NCI-H1105 (cell line): Measurements from ENCODE around the gene CPXM2.
A peak's percentile ranks its signal among the peaks of the same experiment; 100 is the strongest.

Experiments
- DNase-seq: peaks from one replicate; lab custom pipeline; 2025; lab: John Stamatoyannopoulos, UW

The CPXM2 gene

DNA sequence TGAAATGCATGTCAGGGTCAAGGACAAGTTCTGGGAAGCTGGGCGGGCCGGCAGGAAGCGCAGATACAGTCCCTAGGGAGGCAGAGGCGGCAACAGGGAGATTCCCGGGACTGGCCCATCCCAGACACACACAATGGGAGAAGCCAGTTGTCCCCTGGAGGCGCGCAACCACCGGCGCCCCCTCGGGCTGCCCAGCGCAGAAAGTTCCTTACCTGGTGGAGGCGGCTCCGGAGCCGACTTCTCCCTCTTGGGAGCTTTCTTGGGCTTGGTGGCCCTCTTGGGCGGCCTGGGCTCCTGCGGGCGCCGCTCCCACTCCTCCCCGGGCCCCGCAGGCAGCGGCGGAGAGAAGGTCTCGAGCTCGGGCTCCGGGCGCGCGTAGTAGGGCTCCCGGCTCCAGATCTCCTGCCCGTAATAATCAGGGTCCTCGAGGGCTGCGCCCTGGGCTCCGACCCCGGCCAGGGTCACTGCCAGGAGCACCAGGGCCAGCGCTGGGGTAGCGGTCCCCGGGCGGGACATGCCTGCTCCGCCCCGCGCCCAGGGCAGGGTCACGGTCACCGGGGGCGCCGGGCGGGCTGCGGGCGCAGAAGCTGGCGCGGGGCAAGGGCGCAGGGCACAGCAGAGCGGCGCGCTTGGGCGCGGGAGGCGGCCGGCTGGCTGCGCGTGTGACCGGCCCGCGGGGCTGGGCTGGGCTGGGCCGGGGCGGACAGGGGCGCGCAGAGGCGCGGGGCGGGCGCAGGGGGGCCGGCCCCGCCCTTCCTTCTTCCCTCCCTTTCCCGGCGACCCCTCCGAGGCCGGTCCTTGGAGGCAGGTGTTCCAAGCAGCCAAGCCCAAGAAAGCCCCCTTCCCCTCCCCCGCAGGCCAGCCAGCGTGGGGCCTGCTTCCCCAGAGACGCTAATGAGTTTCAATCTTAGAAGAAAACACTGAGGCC lies at the start of gene CPXM2:
TSS of gene CPXM2 (minus strand) at position 664 of the 928 bp plus-strand sequence. CDS start at position 516, 148 bp downstream.
- no peak for DNase-seq

DNA sequence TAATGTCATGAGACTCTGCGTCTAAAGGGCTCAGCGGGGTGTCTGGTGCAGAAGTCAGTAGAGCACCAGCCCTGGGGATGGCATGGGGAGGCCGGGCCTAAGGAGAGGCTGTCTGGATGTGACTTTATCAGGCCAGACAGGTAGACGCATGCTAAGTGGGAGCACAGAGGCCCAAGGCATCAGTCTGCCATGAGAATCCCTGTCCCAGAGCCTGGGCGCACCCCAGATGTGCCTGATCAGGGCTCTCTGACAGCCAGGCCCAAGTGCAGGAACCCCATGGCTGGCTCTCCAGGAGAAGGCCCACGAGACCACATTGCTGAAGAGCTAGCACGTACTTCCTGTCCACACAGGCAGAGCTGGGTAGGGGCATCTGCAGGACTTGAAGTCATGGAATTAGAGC lies 48.0 kb upstream of the CPXM2 start:
- no peak for DNase-seq

DNA sequence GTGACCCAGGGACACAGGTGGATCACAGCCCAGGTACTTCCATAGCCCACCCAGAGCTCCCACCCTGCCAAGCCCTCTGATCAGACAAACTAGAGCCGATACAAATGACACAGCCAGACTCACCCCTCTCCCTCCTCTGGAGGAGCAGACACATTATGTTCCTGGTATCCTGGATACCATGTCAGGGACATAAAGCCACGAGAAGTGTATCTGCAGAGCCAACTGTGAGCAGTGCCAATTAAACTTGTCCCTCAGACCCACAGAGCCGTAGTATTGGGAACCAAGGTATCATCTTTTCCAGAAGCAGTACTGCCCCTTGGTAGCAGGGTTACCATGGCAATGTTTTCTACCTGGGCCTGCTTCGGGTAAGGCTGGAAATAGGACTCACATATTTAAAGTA lies 47.3 kb upstream of the CPXM2 start:
- no peak for DNase-seq

DNA sequence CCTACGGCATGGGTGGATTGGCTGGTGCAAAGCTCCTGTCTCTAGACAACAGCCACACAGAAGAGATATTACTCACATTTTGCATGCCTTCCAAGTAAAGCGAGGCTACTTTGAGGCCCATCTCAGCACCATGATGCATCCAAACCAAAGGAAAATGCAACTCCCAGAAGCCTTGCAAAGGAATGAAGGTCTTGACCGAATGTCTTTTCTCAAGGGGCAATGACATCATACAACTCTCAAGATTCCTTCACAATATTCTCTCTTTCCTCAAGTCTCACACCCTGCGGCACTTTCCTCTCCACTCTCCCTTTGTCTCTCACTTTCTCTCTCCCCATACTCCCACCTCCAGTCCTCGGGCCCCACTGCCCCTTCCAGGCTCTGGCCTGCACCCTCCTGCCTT lies 44.8 kb upstream of the CPXM2 start:
- no peak for DNase-seq

DNA sequence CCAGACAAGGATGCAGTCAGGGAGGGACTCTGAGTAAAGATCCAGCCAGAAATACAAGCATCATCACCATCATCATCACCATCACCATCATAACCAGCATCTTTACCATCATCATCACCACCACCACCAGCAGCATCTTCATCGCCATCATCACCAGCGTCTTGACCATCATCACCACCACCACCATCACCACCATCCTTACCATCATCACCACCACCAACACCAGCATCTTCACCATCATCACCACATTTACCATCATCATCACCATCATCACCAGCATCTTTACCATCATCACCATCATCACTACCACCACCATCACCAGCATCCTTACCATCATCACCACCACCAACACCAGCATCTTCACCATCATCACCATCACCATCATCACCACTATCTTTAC lies 44.1 kb upstream of the CPXM2 start:
- DNase-seq, result no peak

DNA sequence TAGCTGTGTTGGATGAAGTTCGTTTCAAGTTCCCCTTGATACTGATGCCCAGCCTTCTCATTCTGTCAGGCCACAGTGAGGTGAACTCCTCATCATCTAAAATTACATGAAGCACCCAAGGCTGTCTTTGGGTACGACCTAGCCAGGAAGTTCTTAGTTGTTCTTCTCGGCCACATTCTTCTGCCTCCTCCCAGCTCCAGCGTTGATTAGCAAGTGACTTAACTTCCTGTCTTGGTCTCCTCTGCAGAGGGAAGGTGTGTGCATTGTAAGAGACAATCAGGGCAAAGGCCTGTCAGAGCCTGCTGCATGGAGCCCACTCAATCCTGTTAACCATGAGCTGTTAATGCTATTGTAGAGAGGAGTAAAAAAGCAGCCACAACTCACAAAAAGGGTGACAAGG lies 43.2 kb upstream of the CPXM2 start:
- DNase-seq, result no peak

DNA sequence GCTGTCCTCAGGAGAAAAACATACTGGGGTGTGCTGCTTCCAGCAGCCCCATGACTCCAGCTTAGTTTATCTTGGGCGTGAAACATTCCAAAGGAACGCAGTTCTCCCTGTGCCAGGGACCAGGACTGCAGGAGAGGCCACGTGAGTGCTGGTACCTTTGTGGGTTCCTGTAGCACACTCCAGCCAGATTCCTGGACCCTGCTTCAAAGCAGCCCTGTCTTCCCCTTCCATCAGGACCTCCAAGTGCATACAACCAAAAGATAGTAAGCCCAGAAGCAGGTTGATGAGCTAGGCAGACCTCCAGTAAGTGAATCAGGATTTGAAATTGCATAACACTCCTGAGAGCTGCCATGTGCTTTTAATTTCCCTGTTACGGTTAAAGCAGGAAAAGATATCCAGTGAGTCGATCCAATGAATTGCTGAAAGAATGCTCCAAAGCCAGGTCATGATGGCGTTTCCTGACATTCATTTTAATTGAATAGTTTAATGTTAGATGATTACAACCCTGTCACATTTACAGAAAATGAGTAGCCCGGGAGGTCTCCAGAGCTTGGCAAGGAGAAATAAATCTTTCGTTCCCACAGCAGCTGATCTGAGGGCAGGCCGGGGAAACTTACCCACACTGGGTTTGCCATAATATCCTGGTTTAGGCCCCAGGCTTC lies 38.9 kb upstream of the CPXM2 start:
- no peak for DNase-seq

DNA sequence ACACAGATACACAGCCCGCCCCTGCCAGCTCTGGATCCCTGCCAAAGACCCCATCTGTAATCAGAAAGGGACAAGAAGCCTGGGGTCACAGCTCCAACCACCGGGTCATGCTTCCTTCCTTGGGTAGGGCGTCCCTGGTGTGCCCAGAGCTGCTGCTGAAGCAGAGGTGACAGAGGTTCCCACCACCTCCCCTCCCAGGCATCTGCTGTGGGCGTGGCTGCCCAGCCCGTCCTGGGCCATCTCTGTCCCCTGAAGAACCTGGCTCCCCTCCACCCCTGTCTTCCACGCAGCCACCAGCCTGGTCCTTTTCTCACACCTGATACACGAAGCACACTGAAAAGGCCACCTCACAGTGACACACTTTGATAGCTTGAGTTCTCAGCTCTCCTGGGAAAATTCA lies 38.2 kb upstream of the CPXM2 start:
- DNase-seq, result no peak

DNA sequence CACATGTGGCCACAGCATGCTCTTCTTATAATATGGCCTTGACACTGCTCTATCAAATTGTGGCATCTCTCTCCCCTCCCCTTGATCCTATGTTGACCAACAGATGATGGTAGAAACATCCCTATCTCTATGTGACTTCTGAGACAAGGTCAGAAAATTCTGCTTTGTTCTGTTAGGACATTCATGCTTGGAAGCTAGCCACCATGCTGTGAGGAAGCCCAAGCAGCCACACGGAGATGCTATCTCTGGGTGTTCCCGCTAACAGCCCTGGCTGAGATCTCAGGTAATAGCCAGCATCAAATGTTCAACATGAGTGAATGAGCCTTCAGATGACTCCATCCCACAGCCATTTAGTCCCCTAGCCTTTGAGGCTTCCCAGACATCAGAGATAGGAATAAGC lies 36.8 kb upstream of the CPXM2 start:
- no peak for DNase-seq

DNA sequence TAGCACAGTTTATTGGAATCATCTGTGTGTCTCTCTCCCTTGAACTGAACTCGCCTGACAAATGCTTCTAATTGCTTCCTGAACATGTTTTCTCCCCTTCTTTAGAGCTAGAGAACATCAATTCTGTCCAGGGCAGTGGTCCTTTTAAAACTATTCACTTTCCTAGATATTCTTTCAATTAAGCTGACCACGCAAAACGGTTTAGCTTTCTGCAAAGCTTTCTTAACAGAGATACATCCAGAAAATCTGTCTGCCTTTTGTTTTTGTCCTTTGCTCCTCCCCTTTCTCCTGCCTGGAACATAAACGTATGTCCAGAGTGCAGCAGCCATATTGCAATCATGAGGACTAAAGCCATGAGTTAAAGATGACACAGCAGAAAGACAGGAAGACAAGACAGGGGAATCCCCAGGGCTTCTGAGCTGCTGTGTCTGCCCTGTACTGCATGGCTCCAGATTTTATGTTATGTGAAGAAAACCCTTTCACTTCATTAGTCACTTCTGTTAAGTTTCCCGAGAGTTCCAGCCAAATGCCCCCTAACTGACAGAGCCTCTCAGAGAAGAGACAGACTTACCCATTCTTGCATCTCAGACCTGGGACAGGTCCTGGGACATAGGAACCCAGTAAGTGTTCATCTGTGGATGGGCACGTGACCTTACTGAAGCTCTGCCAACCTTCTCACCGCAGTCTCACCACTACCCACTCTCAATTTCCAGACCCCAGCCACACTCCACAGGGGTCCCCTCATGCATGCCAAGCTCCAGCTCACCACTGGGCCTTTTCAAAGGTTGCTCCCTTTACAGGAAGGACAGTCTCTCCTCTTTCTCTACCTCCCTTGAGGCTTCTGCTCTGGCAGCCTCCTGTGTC lies 35.0 kb upstream of the CPXM2 start:
- no peak for DNase-seq

DNA sequence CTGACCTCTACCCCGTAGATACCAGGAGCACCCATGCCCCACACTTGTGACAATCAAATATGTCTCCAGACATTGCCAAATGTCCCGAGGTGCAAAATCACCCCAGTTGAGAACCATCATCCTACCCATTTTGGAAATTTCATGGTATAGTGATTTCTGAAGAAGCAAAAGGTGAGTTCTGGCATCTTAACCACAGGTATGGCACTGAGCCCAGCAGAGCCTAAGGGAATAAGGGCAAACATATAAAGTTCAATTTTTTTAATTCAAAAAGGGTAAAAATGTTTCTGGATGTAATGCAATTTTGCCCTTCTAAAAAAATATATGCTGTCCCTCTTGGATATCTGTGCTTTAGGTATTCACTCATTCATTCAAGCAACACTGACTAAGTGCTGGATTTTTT lies 30.5 kb upstream of the CPXM2 start:
- DNase-seq, result no peak

DNA sequence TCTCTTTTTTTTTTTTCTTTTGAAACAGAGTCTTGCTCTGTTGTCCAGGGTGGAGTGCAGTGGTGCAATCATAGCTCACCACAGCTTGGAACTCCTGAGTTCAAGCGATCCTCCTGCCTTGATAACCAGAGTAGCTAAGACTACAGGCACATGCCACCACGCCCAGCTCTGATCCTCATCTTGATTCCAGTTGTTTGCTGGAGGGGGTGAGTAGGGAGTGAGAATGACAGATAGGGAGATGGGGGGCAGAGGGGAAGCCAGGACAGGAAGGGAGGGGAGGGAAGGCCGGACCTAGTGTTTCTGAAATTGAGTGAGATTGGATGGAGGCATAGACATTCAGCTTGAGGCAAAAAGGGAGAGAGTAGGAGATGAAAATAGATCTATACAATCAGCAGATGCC lies 25.2 kb upstream of the CPXM2 start:
- no peak for DNase-seq

DNA sequence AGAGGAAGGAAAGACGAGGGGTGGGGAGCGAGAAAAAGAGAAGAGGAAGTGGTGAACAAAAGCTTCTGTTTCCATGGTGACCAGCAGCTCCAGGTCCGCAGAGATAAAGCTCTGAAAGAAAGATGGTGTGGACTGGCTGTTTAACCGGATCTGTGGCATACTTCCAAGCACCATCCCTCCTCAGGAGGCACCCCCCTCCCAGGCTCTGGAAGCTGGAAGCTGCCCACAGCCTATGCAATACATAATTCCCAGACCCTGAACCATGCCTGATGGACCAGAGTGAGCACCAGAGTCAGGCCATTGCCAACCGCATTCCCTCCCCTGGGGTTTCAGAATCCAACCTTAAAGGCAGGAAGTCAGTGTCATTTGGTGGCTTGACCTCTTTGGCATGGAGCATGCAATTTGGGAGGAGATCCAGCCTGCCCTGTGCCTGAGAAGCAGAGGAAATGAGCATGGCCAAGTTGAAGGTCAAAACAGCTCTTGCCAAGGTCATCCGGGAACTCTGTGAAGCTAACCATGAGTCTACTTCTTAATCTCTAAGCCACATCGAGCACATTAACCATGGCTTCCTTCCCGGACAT lies 22.2 kb upstream of the CPXM2 start:
- no peak for DNase-seq

DNA sequence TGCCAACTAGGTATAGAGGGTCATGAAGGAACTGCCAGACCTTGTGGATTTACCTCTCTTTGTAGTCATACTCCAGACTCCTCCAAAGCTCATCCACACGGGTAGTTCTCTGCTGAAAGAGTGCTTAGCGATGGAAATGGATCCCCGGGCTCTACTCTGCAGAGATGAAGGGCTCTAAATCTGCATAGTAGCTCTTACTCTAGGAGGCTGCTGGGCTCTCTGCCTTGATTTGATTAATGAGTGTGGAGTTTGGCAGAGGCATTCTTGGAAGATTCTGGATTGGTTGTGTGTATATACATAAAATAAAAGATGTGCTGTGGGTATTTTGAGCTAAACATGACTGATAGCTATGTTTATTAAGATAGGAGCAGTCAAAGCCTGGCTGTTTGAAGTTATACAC lies 21.3 kb upstream of the CPXM2 start:
- DNase-seq, result no peak

DNA sequence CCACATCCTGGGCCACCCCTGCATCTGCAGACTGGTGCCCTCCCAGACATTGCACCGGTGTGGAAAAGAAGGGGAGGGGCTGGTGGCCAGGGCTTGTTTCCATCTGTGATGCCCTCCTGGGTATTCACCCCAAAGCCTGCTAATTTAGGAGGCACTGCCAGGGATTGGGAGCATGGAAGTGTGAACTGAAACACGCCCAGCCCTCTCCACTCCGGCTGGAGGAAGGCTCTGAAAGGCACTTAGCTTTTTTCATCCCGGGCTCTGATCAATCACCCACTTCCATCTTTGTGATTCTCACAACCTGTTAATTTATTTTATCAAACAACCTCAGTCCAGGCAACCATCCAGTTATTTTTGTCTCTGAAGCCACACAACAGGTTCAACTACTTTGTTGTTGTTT lies 20.9 kb upstream of the CPXM2 start:
- no peak for DNase-seq

DNA sequence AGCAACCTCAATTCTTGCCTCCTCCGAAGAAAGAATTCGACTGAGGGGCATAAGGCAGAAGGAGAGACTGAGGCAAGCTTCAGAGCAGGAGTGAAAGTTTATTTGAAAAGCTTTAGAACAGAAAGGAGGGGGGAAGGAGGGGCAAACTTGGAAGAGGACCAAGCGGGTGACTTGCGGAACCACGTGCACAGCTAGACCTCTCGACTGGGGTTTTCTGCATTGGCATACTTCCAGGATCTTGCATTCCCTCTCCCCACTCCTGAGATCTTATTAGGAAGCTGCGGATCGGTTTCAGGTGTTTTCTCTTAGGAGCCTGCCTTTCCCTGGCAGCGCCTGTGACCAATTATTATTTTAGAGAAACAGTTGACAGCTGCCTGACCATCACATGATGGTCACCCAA lies 20.3 kb upstream of the CPXM2 start:
- DNase-seq, result peak; percentile 69

DNA sequence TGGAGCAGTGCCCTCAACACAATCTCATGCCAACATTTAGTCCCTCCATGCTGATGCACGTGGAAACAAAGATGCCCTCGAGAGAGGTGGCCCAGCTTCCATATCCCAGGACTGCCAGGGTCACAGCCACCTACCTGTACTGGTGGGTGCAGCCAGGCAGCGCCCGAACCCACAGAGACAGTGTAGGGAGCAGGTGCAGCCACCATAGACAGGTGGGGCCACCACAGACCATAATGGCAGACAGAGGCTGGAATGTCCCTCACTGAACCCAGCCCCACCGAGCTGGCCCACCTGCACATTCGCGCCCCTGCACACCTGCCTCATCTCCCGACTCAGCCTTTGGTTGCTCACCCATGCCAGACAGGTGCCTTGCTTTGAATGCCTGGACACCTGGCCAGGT lies 18.3 kb upstream of the CPXM2 start:
- no peak for DNase-seq

DNA sequence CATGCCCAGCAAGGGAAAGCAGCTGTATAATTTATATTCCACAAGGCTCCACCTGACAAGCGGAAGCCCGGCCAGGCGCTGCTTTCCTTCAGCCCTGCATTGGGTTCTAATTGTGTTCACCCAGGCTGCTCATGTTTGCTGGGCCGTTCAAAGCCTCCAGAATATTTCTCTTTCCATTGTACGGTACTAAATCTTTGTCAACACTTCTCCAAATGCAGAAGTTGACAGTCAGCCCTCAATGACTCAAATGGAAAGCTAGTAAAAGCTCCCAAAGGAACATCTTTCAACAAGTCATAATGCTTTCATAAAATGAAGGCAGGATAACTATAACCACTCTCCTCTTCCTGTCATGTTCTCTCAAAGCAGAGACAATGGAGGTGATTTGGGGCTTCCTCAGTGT lies 17.8 kb upstream of the CPXM2 start:
- no peak for DNase-seq

DNA sequence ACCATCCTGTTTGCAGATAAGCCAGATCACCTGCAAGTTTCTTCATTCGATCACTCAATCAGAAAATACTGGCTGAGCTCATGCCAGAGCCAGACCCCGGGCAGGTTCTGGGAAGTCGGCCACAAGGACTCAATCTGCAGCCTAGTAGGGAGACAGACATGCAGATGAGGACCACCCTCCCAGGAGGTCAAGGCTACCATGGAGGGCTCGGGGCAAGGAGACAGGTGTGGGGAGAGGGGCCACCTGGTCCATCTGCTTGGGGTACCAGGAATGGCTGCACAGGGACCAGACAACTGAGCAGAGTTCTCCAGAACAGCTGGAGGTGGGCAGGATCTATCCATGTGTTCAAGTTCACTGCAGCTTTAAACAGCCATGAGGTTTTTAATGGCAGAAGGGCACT lies 16.8 kb upstream of the CPXM2 start:
- DNase-seq, result no peak

DNA sequence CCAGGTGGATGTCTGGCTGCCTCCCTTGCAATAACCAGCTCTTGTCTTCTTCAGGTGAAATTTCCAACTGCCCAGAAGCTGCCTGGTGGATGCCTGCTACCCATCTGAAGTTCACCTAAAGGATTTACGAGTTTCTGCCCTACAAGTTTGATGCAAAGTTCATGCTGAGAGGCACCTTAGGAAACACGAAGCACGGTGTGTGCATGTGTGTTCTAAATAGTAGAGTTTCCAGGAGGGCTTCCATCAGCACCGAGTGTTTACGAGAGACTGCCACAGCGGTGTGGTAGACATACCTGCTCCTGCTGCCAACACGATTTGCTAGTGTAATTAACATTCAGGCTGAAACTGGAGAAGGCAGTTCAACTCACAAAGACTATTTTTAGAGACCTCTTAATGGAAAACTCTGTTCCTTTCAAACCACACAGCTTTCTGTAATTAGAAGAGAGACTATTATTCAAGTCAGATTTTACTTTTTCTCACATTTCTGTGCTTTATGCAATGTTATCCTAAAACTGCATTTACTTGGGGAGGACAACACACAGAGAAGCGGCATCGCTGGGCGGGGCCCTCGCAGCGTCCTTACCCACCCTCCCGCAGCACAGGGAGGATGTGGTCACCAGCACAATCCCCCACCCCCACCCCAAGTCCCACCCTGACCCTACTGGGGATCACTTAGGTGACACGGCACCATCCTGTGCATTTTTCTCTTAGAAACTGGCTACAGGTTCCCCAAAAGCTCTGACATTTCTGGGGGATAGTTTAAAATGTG lies 15.5 kb upstream of the CPXM2 start:
- peak; percentile 36 for DNase-seq

DNA sequence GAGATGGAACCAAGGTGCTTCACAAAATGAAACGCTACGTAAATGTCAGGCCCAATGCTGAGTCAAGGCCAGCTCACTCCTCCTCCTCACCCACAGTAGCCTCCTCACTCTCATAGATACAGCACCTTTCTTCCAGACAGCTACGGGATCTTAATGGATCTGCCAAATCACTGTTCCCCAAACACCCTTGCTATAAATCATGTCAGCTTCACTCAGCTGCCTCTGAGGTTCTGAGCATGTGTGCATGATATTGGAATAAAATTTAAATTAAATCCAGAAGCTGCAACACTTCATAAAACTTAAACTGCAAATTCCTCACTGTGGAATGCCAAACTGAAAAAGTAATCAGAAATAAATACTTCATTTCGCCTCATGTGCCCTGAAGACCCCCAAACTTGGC lies 14.7 kb upstream of the CPXM2 start:
- no peak for DNase-seq
